Measurements from ENCODE around the gene WDR7. TPM values are rescaled to one million over a fixed set of nuclear protein-coding genes. Genes with fewer than 3 reads are reported as not detected.
A peak's percentile ranks its signal among the peaks of the same experiment; 100 is the strongest.

WDR7 gene
- total and polyA plus RNA-seq, 9 of the 15 experiments (the other 6 are each of a cell fraction or from before 2014, with no cell fraction given), result 1.4 to 9.4 (median 5.3) TPM

- TF ChIP-seq, protein P1, sequence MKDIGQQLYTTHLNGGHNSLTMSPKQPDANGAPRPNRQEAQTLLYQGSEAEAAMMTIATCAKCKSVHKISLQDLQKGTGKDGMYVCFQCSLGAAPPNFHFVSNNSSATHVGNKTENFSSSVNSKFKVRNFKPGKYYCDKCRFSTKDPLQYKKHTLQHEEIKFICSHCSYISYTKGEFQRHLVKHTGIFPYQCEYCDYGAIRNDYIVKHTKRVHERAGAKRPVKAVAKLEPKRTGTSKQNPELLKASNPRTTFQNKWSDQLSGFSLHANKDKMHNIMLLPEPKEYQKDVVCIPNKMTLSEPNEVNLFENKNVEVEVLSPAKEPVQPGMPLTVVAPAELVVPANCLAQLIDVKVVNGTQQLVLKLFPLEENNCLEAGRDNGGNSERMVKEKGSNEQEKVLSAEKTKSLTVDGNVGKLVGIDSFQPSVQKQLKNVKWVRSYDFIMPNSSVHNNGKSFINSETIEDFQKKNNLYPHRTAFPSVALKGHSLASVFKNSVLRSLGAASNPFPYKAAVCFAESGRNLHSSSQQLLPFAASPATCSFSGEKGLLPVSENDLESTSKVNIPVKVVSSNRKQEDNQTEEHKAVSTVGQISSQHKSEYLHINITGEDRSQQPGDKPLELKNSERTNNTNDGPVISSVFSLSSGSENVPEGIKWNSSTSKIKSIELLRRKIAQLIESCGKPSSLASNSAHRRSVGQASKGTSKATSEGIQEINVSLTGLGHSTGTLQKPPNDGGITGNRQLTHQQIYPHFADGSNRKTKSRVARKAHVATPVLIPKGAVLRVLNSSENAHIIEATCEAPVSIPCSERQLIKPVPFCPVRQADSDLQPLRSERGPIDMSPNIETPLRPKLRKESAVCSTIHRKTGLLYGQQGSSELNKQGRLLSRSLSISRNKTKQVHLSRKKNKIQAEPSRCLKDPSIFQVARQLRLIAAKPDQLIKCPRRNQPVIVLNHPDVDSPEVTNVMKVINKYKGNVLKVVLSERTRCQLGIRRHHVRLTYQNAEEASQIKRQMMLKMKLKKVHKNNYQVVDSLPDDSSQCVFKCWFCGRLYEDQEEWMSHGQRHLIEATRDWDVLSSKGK (CRISPR knock-in tag; IDR thresholded peaks at IDR 0.05), result no peak
- no peak for TF ChIP-seq PCBP2 (IDR thresholded peaks at IDR 0.05; ENCODE audit: low read depth, low read length, poor library complexity, severe bottlenecking)
- TF ChIP-seq ZBTB34 (CRISPR knock-in tag; IDR thresholded peaks at IDR 0.05), result no peak
- peak; percentile 89 for TF ChIP-seq TCF3 (CRISPR knock-in tag; IDR thresholded peaks at IDR 0.05)
- TF ChIP-seq, protein P2, sequence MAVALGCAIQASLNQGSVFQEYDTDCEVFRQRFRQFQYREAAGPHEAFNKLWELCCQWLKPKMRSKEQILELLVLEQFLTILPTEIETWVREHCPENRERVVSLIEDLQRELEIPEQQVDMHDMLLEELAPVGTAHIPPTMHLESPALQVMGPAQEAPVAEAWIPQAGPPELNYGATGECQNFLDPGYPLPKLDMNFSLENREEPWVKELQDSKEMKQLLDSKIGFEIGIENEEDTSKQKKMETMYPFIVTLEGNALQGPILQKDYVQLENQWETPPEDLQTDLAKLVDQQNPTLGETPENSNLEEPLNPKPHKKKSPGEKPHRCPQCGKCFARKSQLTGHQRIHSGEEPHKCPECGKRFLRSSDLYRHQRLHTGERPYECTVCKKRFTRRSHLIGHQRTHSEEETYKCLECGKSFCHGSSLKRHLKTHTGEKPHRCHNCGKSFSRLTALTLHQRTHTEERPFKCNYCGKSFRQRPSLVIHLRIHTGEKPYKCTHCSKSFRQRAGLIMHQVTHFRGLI (CRISPR knock-in tag; IDR thresholded peaks at IDR 0.05), result no peak
- TF ChIP-seq YBX1 (IDR thresholded peaks at IDR 0.05), result no peak
- TF ChIP-seq, protein P3, sequence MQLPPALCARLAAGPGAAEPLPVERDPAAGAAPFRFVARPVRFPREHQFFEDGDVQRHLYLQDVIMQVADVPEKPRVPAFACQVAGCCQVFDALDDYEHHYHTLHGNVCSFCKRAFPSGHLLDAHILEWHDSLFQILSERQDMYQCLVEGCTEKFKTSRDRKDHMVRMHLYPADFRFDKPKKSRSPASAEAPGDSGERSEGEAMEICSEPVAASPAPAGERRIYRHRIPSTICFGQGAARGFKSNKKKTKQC (CRISPR knock-in tag; IDR thresholded peaks at IDR 0.05), result no peak
- no peak for TF ChIP-seq ADNP (tag; IDR thresholded peaks at IDR 0.05)
- no peak for TF ChIP-seq FIP1L1 (IDR thresholded peaks at IDR 0.05; ENCODE audit: low read depth, low read length, poor library complexity, severe bottlenecking)
- TF ChIP-seq, protein P4, sequence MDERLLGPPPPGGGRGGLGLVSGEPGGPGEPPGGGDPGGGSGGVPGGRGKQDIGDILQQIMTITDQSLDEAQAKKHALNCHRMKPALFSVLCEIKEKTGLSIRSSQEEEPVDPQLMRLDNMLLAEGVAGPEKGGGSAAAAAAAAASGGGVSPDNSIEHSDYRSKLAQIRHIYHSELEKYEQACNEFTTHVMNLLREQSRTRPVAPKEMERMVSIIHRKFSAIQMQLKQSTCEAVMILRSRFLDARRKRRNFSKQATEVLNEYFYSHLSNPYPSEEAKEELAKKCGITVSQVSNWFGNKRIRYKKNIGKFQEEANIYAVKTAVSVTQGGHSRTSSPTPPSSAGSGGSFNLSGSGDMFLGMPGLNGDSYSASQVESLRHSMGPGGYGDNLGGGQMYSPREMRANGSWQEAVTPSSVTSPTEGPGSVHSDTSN (CRISPR knock-in tag; IDR thresholded peaks at IDR 0.05; ENCODE audit: low read depth), result no peak
- TF ChIP-seq, protein P4 (tag; conservative IDR thresholded peaks at IDR 0.05; ENCODE audit: low read depth), result peak; percentile 64
- TF ChIP-seq POU5F1 (IDR thresholded peaks at IDR 0.05; ENCODE audit: borderline replicate concordance, low read depth, low read length, partially characterized antibody), result no peak
- TF ChIP-seq MED1 (CRISPR knock-in tag; IDR thresholded peaks at IDR 0.05; ENCODE audit: borderline replicate concordance), result no peak
- TF ChIP-seq, protein P5, sequence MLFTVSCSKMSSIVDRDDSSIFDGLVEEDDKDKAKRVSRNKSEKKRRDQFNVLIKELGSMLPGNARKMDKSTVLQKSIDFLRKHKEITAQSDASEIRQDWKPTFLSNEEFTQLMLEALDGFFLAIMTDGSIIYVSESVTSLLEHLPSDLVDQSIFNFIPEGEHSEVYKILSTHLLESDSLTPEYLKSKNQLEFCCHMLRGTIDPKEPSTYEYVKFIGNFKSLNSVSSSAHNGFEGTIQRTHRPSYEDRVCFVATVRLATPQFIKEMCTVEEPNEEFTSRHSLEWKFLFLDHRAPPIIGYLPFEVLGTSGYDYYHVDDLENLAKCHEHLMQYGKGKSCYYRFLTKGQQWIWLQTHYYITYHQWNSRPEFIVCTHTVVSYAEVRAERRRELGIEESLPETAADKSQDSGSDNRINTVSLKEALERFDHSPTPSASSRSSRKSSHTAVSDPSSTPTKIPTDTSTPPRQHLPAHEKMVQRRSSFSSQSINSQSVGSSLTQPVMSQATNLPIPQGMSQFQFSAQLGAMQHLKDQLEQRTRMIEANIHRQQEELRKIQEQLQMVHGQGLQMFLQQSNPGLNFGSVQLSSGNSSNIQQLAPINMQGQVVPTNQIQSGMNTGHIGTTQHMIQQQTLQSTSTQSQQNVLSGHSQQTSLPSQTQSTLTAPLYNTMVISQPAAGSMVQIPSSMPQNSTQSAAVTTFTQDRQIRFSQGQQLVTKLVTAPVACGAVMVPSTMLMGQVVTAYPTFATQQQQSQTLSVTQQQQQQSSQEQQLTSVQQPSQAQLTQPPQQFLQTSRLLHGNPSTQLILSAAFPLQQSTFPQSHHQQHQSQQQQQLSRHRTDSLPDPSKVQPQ (CRISPR knock-in tag; IDR thresholded peaks at IDR 0.05; ENCODE audit: borderline replicate concordance), result no peak
Observed at GRCh38 chr18:57051657-57052044, 400.5 kb downstream of the WDR7 start (continued).

All from K562 (cell line).